K562 (cell line): ENCODE results near the gene DDX23. TPM values are rescaled to one million over a fixed set of nuclear protein-coding genes. Genes with fewer than 3 reads are reported as not detected.

Source experiments
- C11orf30 ChIP-seq: fragments of 450-650 bp; IDR thresholded peaks from 2 replicates; pipeline ENCODE4 v1.6.1; 2016; ENCODE audit warnings: low read depth, mild to moderate bottlenecking
- CHD4 ChIP-seq: fragments of 200-600 bp; sonication (generic); IDR thresholded peaks from 3 replicates; pipeline ENCODE4 v1.6.1; 2012; ENCODE audit warnings: low read depth, mild to moderate bottlenecking, mixed read lengths, low read length, inconsistent platforms; ENCODE audit not compliant: insufficient read depth, insufficient replicate concordance, poor library complexity, severe bottlenecking
- E2F4 ChIP-seq: sonication (generic); formaldehyde crosslinking; IDR thresholded peaks from 2 replicates; pipeline ENCODE4 v1.8.0; 2022; ENCODE audit warnings: mild to moderate bottlenecking, low read depth, missing genetic modification reagents
- EP400 ChIP-seq: fragments of 450-650 bp; IDR thresholded peaks from 2 replicates; pipeline ENCODE4 v1.6.1; 2017; ENCODE audit warnings: antibody characterized with exemption, mild to moderate bottlenecking, moderate library complexity
- FOXA1 ChIP-seq: fragments of 450-650 bp; IDR thresholded peaks from 2 replicates; pipeline ENCODE4 v1.6.1; 2016; ENCODE audit warnings: mild to moderate bottlenecking, borderline replicate concordance
- HDGF ChIP-seq: fragments of 450-650 bp; IDR thresholded peaks from 2 replicates; pipeline ENCODE4 v1.6.1; 2016
- HNRNPLL ChIP-seq: fragments of 200-400 bp; formaldehyde crosslinking; IDR thresholded peaks from 2 replicates; pipeline ENCODE4 v1.6.1; 2017; ENCODE audit warnings: low read length, low read depth, mild to moderate bottlenecking; ENCODE audit not compliant: poor library complexity, severe bottlenecking
- JUND ChIP-seq, 2 experiments: IDR thresholded peaks; 2 replicates in 1 of 2; 3 replicates in 1 of 2; pipeline ENCODE4 v1.6.1; 2011; ENCODE audit warnings: borderline replicate concordance in 2 of 2, low read depth in 2 of 2, low read length in 2 of 2, improper control_type of control experiment in 1 of 2, missing biosample characterization in 1 of 2, missing genetic modification characterization in 1 of 2, missing genetic modification reagents in 1 of 2
- MIER1 ChIP-seq: fragments of 450-650 bp; IDR thresholded peaks from 2 replicates; pipeline ENCODE4 v1.6.1; 2016; ENCODE audit warnings: antibody characterized with exemption, mild to moderate bottlenecking, low read depth
- NEUROD1 ChIP-seq: fragments of 150-350 bp; IDR thresholded peaks from 2 replicates; pipeline ENCODE4 v1.6.1; 2014; ENCODE audit warnings: borderline replicate concordance, low read length, low read depth; ENCODE audit not compliant: partially characterized antibody
- PHF20 ChIP-seq: fragments of 450-650 bp; IDR thresholded peaks from 2 replicates; pipeline ENCODE4 v1.6.1; 2018; ENCODE audit not compliant: partially characterized antibody
- TRIM28 ChIP-seq: fragments of 450-650 bp; IDR thresholded peaks from 2 replicates; pipeline ENCODE4 v1.6.1; 2017
- TSC22D4 ChIP-seq: fragments of 450-650 bp; IDR thresholded peaks from 2 replicates; pipeline ENCODE4 v1.6.1; 2016; ENCODE audit warnings: missing genetic modification characterization, missing biosample characterization, control low read depth
- USF2 ChIP-seq: sonication (generic); formaldehyde crosslinking; IDR thresholded peaks from 2 replicates; pipeline ENCODE4 v1.5.0; 2020; ENCODE audit warnings: missing genetic modification reagents
- ZBTB17 ChIP-seq: fragments of 450-650 bp; formaldehyde crosslinking; IDR thresholded peaks from 2 replicates; pipeline ENCODE4 v1.4.0; 2020; ENCODE audit warnings: mild to moderate bottlenecking
- ZNF253 ChIP-seq: fragments of 250-450 bp; sonication (Bioruptor Pico); conservative IDR thresholded peaks from 2 replicates; pipeline ENCODE4 v1.6.1; 2021; ENCODE audit warnings: mild to moderate bottlenecking
- ZNF324 ChIP-seq: fragments of 250-450 bp; sonication (Bioruptor Pico); IDR thresholded peaks from 2 replicates; pipeline ENCODE4 v1.4.0; 2020; ENCODE audit warnings: mild to moderate bottlenecking
- ZNF444 ChIP-seq: fragments of 250-450 bp; sonication (Bioruptor Pico); IDR thresholded peaks from 2 replicates; pipeline ENCODE4 v1.4.0; 2020; ENCODE audit warnings: mild to moderate bottlenecking, moderate library complexity
- ZNF57 ChIP-seq: fragments of 450-650 bp; formaldehyde crosslinking; IDR thresholded peaks from 2 replicates; pipeline ENCODE4 v1.4.0; 2020; ENCODE audit warnings: mild to moderate bottlenecking, moderate library complexity
- polyA plus RNA-seq, 8 experiments: library from polyadenylated mRNA; depleted of rRNA in 4 of 8; stranded (reverse) in 5 of 8; unstranded in 3 of 8; fragments of >200 nt; fragmentation: Nextera tagmentation in 2 of 8; fragmentation: Illumina TruSeq in 1 of 8; extraction: Ambion mirVana in 2 of 8; extraction: Trizol in 1 of 8; gene quantifications; 2 replicates each; pipeline versions ENCODE4 v1.2.1 to v1.2.3, GENCODE V29; 2011 to 2014; ENCODE audit warnings: inconsistent platforms in 1 of 8, missing spikeins in 1 of 8
- total RNA-seq, 7 experiments: library from RNA; depleted of rRNA in 6 of 7; stranded (reverse); fragments of >200 nt in 6 of 7; fragmentation: Illumina TruSeq in 2 of 7; extraction: Trizol in 2 of 7; gene quantifications; 2 replicates each; pipeline versions ENCODE4 v1.2.1 to v1.2.3, GENCODE V29; 2011 to 2021; ENCODE audit warnings: low replicate concordance in 1 of 7
- TF ChIP-seq, protein P1 (sequence below), 2 experiments: IDR thresholded peaks; 2 replicates each; pipeline ENCODE4 v1.6.1; 2011; ENCODE audit warnings: borderline replicate concordance in 1 of 2, control low read depth in 1 of 2, low read depth in 1 of 2, low read length in 1 of 2, mild to moderate bottlenecking in 1 of 2, mixed read lengths in 1 of 2, moderate library complexity in 1 of 2; ENCODE audit not compliant: insufficient read depth in 1 of 2, insufficient read length in 1 of 2, poor library complexity in 1 of 2, severe bottlenecking in 1 of 2; ENCODE audit errors: extremely low read depth in 1 of 2
- TF ChIP-seq, protein P2 (sequence below): fragments of 450-650 bp; formaldehyde crosslinking; conservative IDR thresholded peaks from 2 replicates; pipeline ENCODE4 v1.4.0; 2022; ENCODE audit warnings: mild to moderate bottlenecking, missing genetic modification characterization

The DDX23 gene
- total and polyA plus RNA-seq, 9 of the 15 experiments (the other 6 are each of a cell fraction or from before 2014, with no cell fraction given), result 32.4 to 138 (median 104) TPM

GRCh38 chr12:48814262-48815125 is 37.5 kb downstream of the DDX23 start (continued):
- TF ChIP-seq, protein P1, sequence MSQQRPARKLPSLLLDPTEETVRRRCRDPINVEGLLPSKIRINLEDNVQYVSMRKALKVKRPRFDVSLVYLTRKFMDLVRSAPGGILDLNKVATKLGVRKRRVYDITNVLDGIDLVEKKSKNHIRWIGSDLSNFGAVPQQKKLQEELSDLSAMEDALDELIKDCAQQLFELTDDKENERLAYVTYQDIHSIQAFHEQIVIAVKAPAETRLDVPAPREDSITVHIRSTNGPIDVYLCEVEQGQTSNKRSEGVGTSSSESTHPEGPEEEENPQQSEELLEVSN (IDR thresholded peaks at IDR 0.05; ENCODE audit: borderline replicate concordance in 1 of 2, extremely low read depth in 1 of 2, insufficient read depth in 1 of 2, insufficient read length in 1 of 2, low read depth in 1 of 2, low read length in 1 of 2, poor library complexity in 1 of 2, severe bottlenecking in 1 of 2), result peak; percentile 45 to 91
- TF ChIP-seq EP400, result peak; percentile 55; the same call in 1 of the 2 replicates
- TF ChIP-seq JUND (IDR thresholded peaks at IDR 0.05; ENCODE audit: borderline replicate concordance, low read depth, low read length), result peak; percentile 30; the same call in 1 of the 2 replicates
- no peak; the same call in 2 of the 3 replicates for TF ChIP-seq JUND (tag; IDR thresholded peaks at IDR 0.05; ENCODE audit: borderline replicate concordance, low read depth, low read length)
- TF ChIP-seq ZNF253, result no peak
- TF ChIP-seq ZNF57 (CRISPR knock-in tag), result no peak
- 0 out of 2 replicates have a peak, but pooled peaks have one; percentile 27 for TF ChIP-seq E2F4 (CRISPR knock-in tag)
- no peak for TF ChIP-seq USF2 (CRISPR knock-in tag)
- no peak for TF ChIP-seq ZNF324 (CRISPR knock-in tag)
- TF ChIP-seq, protein P2, sequence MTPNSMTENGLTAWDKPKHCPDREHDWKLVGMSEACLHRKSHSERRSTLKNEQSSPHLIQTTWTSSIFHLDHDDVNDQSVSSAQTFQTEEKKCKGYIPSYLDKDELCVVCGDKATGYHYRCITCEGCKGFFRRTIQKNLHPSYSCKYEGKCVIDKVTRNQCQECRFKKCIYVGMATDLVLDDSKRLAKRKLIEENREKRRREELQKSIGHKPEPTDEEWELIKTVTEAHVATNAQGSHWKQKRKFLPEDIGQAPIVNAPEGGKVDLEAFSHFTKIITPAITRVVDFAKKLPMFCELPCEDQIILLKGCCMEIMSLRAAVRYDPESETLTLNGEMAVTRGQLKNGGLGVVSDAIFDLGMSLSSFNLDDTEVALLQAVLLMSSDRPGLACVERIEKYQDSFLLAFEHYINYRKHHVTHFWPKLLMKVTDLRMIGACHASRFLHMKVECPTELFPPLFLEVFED (CRISPR knock-in tag), result no peak
- TF ChIP-seq TSC22D4 (tag), result no peak
- no peak for TF ChIP-seq HNRNPLL
- peak; percentile 44; the same call in 1 of the 2 replicates for TF ChIP-seq ZBTB17 (CRISPR knock-in tag)
- no peak for TF ChIP-seq C11orf30
- TF ChIP-seq PHF20, result peak; percentile 57
- no peak for TF ChIP-seq FOXA1
- TF ChIP-seq CHD4, result peak; percentile 16
- peak; percentile 54 for TF ChIP-seq NEUROD1
- TF ChIP-seq TRIM28, result no peak; the same call in 1 of the 2 replicates
- no peak for TF ChIP-seq HDGF
- no peak for TF ChIP-seq ZNF444 (CRISPR knock-in tag)
- no peak for TF ChIP-seq MIER1
